ENCODE results near the gene CYP4A22.

DNA sequence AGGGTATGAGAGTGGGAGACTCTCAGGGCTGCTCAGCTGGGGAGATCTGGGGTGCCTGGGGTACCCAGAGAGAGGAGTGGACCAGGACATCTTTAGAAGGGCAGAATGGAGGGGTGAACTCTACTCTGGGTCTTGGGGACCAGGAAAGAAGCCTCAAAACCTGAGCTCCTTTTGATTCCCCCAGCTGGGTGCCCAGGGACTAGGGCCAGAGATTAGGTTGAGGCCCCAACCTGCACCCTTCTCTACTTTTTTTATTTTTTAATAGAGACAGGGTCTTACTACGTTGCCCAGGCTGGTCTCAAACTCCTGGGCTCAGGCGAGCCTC, 50.6 kb downstream of the CYP4A22 start:
- TF ChIP-seq, protein P1, sequence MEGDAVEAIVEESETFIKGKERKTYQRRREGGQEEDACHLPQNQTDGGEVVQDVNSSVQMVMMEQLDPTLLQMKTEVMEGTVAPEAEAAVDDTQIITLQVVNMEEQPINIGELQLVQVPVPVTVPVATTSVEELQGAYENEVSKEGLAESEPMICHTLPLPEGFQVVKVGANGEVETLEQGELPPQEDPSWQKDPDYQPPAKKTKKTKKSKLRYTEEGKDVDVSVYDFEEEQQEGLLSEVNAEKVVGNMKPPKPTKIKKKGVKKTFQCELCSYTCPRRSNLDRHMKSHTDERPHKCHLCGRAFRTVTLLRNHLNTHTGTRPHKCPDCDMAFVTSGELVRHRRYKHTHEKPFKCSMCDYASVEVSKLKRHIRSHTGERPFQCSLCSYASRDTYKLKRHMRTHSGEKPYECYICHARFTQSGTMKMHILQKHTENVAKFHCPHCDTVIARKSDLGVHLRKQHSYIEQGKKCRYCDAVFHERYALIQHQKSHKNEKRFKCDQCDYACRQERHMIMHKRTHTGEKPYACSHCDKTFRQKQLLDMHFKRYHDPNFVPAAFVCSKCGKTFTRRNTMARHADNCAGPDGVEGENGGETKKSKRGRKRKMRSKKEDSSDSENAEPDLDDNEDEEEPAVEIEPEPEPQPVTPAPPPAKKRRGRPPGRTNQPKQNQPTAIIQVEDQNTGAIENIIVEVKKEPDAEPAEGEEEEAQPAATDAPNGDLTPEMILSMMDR (IDR thresholded peaks at IDR 0.05): no peak
- no peak for TF ChIP-seq POLR2A (IDR thresholded peaks at IDR 0.05)

Data from body of pancreas (tissue), 4 donors.